ENCODE measurements around the gene AFAP1L2.

The AFAP1L2 gene

GRCh38 chr10:114265392-114266053 is 138.8 kb downstream of the AFAP1L2 start:
- Histone ChIP-seq H3K4me2 (ENCODE audit: low read length) (no peak overlapping the region), H3K9me3 (ENCODE audit: insufficient read depth, low read length) (no peaks in the 10 kb centered on the region), H3K79me2 (ENCODE audit: low read length) (no peaks in the 10 kb centered on the region), H3K36me3 (replicated peaks; ENCODE audit: low read depth, low read length) (no peaks in the 10 kb centered on the region), H3K27me3 (ENCODE audit: low read depth, low read length) (no peaks in the 10 kb centered on the region; the same call in 1 of the 2 replicates), H2AFZ (ENCODE audit: low read depth, low read length) (no peak overlapping the region), H4K20me1 (ENCODE audit: insufficient read depth, low read length) (no peaks in the 10 kb centered on the region), H3K4me1 (ENCODE audit: low read length) (no peaks in the 10 kb centered on the region), H3K4me3 (ENCODE audit: low read length) (no peak overlapping the region), H3K27ac (ENCODE audit: low read length) (no peak overlapping the region), H3K9ac (ENCODE audit: low read length) (no peak overlapping the region)
- TF ChIP-seq CTCF (IDR thresholded peaks at IDR 0.05; ENCODE audit: low read depth, low read length) (no peak), EZH2phosphoT487 (IDR thresholded peaks at IDR 0.05; ENCODE audit: low read depth) (no peak)

- no peak overlapping the region for H3K4me3 ChIP-seq (ENCODE audit: low read length)
These were observed 141.8 kb downstream of the AFAP1L2 start for GRCh38 chr10:114262496-114262895.

GRCh38 chr10:114261076-114261475 is 143.2 kb downstream of the AFAP1L2 start:
- Histone ChIP-seq H3K36me3 (replicated peaks; ENCODE audit: low read depth, low read length) (no peaks in the 10 kb centered on the region), H3K4me3 (ENCODE audit: low read length) (no peak overlapping the region), H2AFZ (ENCODE audit: low read depth, low read length) (no peak overlapping the region), H3K27ac (ENCODE audit: low read length) (no peak overlapping the region), H4K20me1 (ENCODE audit: insufficient read depth, low read length) (no peaks in the 10 kb centered on the region), H3K79me2 (ENCODE audit: low read length) (no peaks in the 10 kb centered on the region), H3K27me3 (ENCODE audit: low read depth, low read length) (no peaks in the 10 kb centered on the region), H3K4me2 (ENCODE audit: low read length) (no peak overlapping the region), H3K4me1 (ENCODE audit: low read length) (no peaks in the 10 kb centered on the region), H3K9me3 (ENCODE audit: insufficient read depth, low read length) (no peaks in the 10 kb centered on the region), H3K9ac (ENCODE audit: low read length) (no peak overlapping the region)
- no peak for TF ChIP-seq EZH2phosphoT487 (IDR thresholded peaks at IDR 0.05; ENCODE audit: low read depth)
- no peak for TF ChIP-seq CTCF (IDR thresholded peaks at IDR 0.05; ENCODE audit: low read depth, low read length)

More at GRCh38 chr10:114262496-114262895, 141.8 kb downstream of the AFAP1L2 start:
- no peak overlapping the region for H2AFZ ChIP-seq (ENCODE audit: low read depth, low read length)
- TF ChIP-seq CTCF (IDR thresholded peaks at IDR 0.05; ENCODE audit: low read depth, low read length) (no peak), EZH2phosphoT487 (IDR thresholded peaks at IDR 0.05; ENCODE audit: low read depth) (no peak)
- H3K27ac ChIP-seq (ENCODE audit: low read length) = no peak overlapping the region
- no peak overlapping the region for H3K4me2 ChIP-seq (ENCODE audit: low read length)
- no peaks in the 10 kb centered on the region for H3K79me2 ChIP-seq (ENCODE audit: low read length)
- no peaks in the 10 kb centered on the region for H3K36me3 ChIP-seq (replicated peaks; ENCODE audit: low read depth, low read length)
- H3K9ac ChIP-seq (ENCODE audit: low read length) = no peak overlapping the region
- H3K27me3 ChIP-seq (ENCODE audit: low read depth, low read length) = no peaks in the 10 kb centered on the region
- no peaks in the 10 kb centered on the region for H4K20me1 ChIP-seq (ENCODE audit: insufficient read depth, low read length)
- H3K9me3 ChIP-seq (ENCODE audit: insufficient read depth, low read length) = no peaks in the 10 kb centered on the region
- no peaks in the 10 kb centered on the region for H3K4me1 ChIP-seq (ENCODE audit: low read length)

DNA sequence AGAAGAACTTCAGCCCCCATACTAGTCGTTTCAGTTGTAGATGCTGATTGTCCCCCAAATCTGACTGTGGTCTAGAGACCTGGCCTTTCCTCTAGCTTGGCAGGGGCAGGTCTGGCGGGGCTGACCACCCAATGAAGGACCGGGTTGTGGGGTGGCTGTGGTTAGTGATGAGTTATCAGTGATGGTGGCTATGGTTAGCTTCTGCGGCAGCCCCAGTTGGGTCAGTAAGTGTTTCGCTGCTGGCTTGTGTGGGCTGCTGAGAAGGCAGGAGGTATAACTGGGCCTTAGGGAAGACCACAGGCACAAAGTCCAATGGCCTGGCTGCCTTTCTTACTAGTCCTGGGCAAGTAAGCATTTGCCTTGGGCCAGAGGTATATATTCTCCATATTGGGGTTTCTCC is 143.9 kb downstream of the AFAP1L2 start:
- Histone ChIP-seq H3K79me2 (ENCODE audit: low read length) (no peaks in the 10 kb centered on the region), H3K36me3 (replicated peaks; ENCODE audit: low read depth, low read length) (no peaks in the 10 kb centered on the region), H3K4me2 (ENCODE audit: low read length) (no peak overlapping the region), H3K9me3 (ENCODE audit: insufficient read depth, low read length) (no peaks in the 10 kb centered on the region), H2AFZ (ENCODE audit: low read depth, low read length) (no peak overlapping the region), H4K20me1 (ENCODE audit: insufficient read depth, low read length) (no peaks in the 10 kb centered on the region), H3K4me3 (ENCODE audit: low read length) (no peak overlapping the region), H3K27ac (ENCODE audit: low read length) (no peak overlapping the region), H3K4me1 (ENCODE audit: low read length) (no peaks in the 10 kb centered on the region), H3K27me3 (ENCODE audit: low read depth, low read length) (no peaks in the 10 kb centered on the region), H3K9ac (ENCODE audit: low read length) (no peak overlapping the region)
- no peak for TF ChIP-seq EZH2phosphoT487 (IDR thresholded peaks at IDR 0.05; ENCODE audit: low read depth)
